Activated T-helper 2 cell treated with anti-CD3 and anti-CD28 coated beads, Interferon-gamma antibody, Interleukin-2, Interleukin-4, amounts not matched to agents 10 μg/mL and 5 μg/mL and 100 μg/mL, durations not matched to agents 14 hours and 24 hours and 36 hours (primary cell): ENCODE results near the gene MARK1. TPM values are rescaled to one million over a fixed set of nuclear protein-coding genes. Genes with fewer than 3 reads are reported as not detected.

Source experiments
- total RNA-seq: library from RNA; stranded (reverse); gene quantifications from 2 replicates; pipeline ENCODE4 v1.2.3, GENCODE V29; 2022

The MARK1 gene
- total RNA-seq, 1 donor from 2014 or later = not detected

Other genes with a start within 250 kb of the MARK1 start
- 0.11 TPM in 1 of 2 replicates, not detected in the other for gene C1orf115, start 162.2 kb downstream of the MARK1 start, total RNA-seq
- gene MTARC2, start 220.2 kb downstream of the MARK1 start, total RNA-seq = not detected in 2 replicates